SU-DHL-6 (cell line): ENCODE measurements around the gene PDLIM5.

Source experiments
- EZH2phosphoT487 ChIP-seq: fragments of 200-600 bp; sonication (generic), shearing (Covaris generic); conservative IDR thresholded peaks from 2 replicates; pipeline ENCODE4 v1.6.1; 2018; ENCODE audit warnings: mild to moderate bottlenecking, antibody characterized with exemption, low read length, moderate library complexity, mixed read lengths
- TF ChIP-seq, protein P1 (sequence below): fragments of 200-600 bp; sonication (generic); IDR thresholded peaks from one replicate; pipeline ENCODE4 v1.5.1; 2017; ENCODE audit warnings: antibody characterized with exemption, mild to moderate bottlenecking, low read length, moderate library complexity; ENCODE audit not compliant: insufficient read depth, poor library complexity, severe bottlenecking

DNA sequence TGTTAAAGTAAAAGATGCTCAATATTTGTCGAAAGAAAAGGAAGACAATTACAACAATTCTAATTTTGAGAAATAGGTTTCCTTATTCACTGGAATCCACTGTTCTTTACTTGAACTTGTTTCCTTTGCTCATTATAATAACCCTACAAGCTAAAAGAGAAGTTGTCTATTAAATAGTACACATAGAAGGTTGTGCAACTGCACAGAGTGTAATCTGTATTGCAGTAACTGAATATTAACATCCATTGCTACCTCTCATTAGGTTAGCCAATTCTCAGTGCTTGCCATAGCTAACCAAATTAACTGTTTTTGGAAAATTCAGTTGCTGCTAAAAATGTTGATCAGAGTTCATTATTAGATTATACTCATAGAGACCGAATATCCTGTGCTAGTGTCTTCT is 120.0 kb downstream of the PDLIM5 start:
- TF ChIP-seq, protein P1, sequence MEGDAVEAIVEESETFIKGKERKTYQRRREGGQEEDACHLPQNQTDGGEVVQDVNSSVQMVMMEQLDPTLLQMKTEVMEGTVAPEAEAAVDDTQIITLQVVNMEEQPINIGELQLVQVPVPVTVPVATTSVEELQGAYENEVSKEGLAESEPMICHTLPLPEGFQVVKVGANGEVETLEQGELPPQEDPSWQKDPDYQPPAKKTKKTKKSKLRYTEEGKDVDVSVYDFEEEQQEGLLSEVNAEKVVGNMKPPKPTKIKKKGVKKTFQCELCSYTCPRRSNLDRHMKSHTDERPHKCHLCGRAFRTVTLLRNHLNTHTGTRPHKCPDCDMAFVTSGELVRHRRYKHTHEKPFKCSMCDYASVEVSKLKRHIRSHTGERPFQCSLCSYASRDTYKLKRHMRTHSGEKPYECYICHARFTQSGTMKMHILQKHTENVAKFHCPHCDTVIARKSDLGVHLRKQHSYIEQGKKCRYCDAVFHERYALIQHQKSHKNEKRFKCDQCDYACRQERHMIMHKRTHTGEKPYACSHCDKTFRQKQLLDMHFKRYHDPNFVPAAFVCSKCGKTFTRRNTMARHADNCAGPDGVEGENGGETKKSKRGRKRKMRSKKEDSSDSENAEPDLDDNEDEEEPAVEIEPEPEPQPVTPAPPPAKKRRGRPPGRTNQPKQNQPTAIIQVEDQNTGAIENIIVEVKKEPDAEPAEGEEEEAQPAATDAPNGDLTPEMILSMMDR: no peak
- no peak for TF ChIP-seq EZH2phosphoT487
